Sigmoid colon (tissue), 7 donors: ENCODE measurements around the gene RIMS1. TPM values are rescaled to one million over a fixed set of nuclear protein-coding genes. Genes with fewer than 3 reads are reported as not detected.

Experiments
- DNase-seq: peaks from one replicate; pipeline ENCODE4 v3.0.0-alpha.2; 2019
- H3K27ac ChIP-seq, 4 donors: fragments of 200-600 bp; sonication (generic); one replicate each; pipeline ENCODE4 v1.5.1; 2016 to 2019; ENCODE audit warnings: mild to moderate bottlenecking in 1 of 4
- H3K27me3 ChIP-seq, 3 donors: fragments of 200-600 bp; sonication (generic); one replicate each; pipeline ENCODE4 v1.5.1; 2019; ENCODE audit warnings: mild to moderate bottlenecking in 1 of 3
- H3K36me3 ChIP-seq, 4 donors: fragments of 200-600 bp; sonication (generic); one replicate each; pipeline ENCODE4 v1.5.1; 2016 to 2019
- H3K4me1 ChIP-seq, 4 donors: fragments of 200-600 bp; sonication (generic); one replicate each; pipeline ENCODE4 v1.5.1; 2017 to 2019
- H3K4me3 ChIP-seq, 4 donors: fragments of 200-600 bp; sonication (generic); one replicate each; pipeline ENCODE4 v1.5.1; 2017 to 2019; ENCODE audit warnings: mild to moderate bottlenecking in 2 of 4, moderate library complexity in 1 of 4
- H3K9me3 ChIP-seq, 4 donors: fragments of 200-600 bp in 3 of 4; sonication (generic) in 3 of 4; one replicate each; pipeline versions ENCODE4 v1.5.1 to v1.6.1; 2013 to 2019
- CTCF ChIP-seq, 4 experiments: fragments of 450-650 bp in 3 of 4; fragments of 200-600 bp in 1 of 4; IDR thresholded peaks; one replicate each; pipeline ENCODE4 v1.5.1; 2016 to 2019; ENCODE audit warnings: antibody characterized with exemption in 4 of 4, mild to moderate bottlenecking in 3 of 4, moderate library complexity in 2 of 4
- EP300 ChIP-seq, 4 donors: sonication (generic); formaldehyde crosslinking; IDR thresholded peaks; one replicate each; pipeline ENCODE4 v1.6.1; 2017; ENCODE audit warnings: antibody characterized with exemption in 4 of 4
- POLR2A ChIP-seq, 2 donors: fragments of 450-650 bp; IDR thresholded peaks; one replicate each; pipeline ENCODE4 v1.6.1; 2016; ENCODE audit warnings: antibody characterized with exemption in 2 of 2, mild to moderate bottlenecking in 2 of 2, moderate library complexity in 2 of 2
- POLR2AphosphoS5 ChIP-seq, 4 donors: sonication (generic); formaldehyde crosslinking; IDR thresholded peaks; one replicate each; pipeline ENCODE4 v1.6.1; 2017; ENCODE audit warnings: antibody characterized with exemption in 4 of 4
- WGBS, 2 donors: extraction: QIAGEN DNeasy Blood & Tissue Kit; methylation state at CpG; one replicate each; pipeline ENCODE4 v1.1.7; 2013; 5-methylcytosine and 5-hydroxymethylcytosine counted together
- intact Hi-C: fragments of 100-400 bp; cut with DNase I; formaldehyde crosslinking; loops from one replicate; pipeline ENCODE4 v1.15.1; 2023
- polyA plus RNA-seq, 3 donors: library from polyadenylated mRNA; stranded (reverse); fragments of 200-250 nt; gene quantifications; one replicate each; pipeline ENCODE4 v1.2.3, GENCODE V29; 2013
- total RNA-seq, 4 donors: library from RNA; depleted of rRNA; stranded (reverse); fragments of >200 nt; gene quantifications; one replicate each; pipeline ENCODE4 v1.1.0, GENCODE V29; 2016
- donor health status: healthy with polysubstance abuse.
- donor health status: Bipolar disorder and iron deficiency.
- donor health status: healthy.

RIMS1 gene
- total and polyA plus RNA-seq, 7 donors, result 0.77 to 7.1 (median 2.3) TPM; not detected in 2

GRCh38 chr6:72130327-72130726, 244.0 kb downstream of the RIMS1 start:
- H3K4me3 ChIP-seq, result no peak overlapping the region
- DNase-seq, result no peak
- no peak overlapping the region for H3K27ac ChIP-seq
- no peaks in the 10 kb centered on the region for H3K36me3 ChIP-seq
- no peaks in the 10 kb centered on the region for H3K27me3 ChIP-seq
- peaks cover 0 to 3% (median 0%) of the 10 kb centered on the region in 4 donors for H3K9me3 ChIP-seq
- WGBS, 2 donors, result 83 to 90% methylated on average over 2 of the region's 2 CpGs
- TF ChIP-seq POLR2A (IDR thresholded peaks at IDR 0.05), result no peak
- TF ChIP-seq POLR2AphosphoS5 (IDR thresholded peaks at IDR 0.05), result no peak
- TF ChIP-seq EP300 (IDR thresholded peaks at IDR 0.05), result no peak
- TF ChIP-seq CTCF (IDR thresholded peaks at IDR 0.05), result no peak
- no peaks in the 10 kb centered on the region for H3K4me1 ChIP-seq
- intact Hi-C loops, result no loop called here

- intact Hi-C loops, result no loop called here
- WGBS, 2 donors, result 71 to 87% methylated on average over 1 of the region's 1 CpG
These were observed 246.1 kb downstream of the RIMS1 start for GRCh38 chr6:72132427-72132826.

GRCh38 chr6:72132851-72133250, 246.5 kb downstream of the RIMS1 start:
- intact Hi-C loops, result no loop called here
- Histone ChIP-seq H3K36me3 (no peaks in the 10 kb centered on the region), H3K27me3 (no peaks in the 10 kb centered on the region), H3K4me3 (no peak overlapping the region), H3K4me1 (no peaks in the 10 kb centered on the region), H3K27ac (no peak overlapping the region), H3K9me3 (no peaks in the 10 kb centered on the region)
- no peak for DNase-seq
- no peak for TF ChIP-seq POLR2AphosphoS5 (IDR thresholded peaks at IDR 0.05)
- no peak for TF ChIP-seq POLR2A (IDR thresholded peaks at IDR 0.05)
- TF ChIP-seq EP300 (IDR thresholded peaks at IDR 0.05), result no peak
- TF ChIP-seq CTCF (IDR thresholded peaks at IDR 0.05), result no peak

More at GRCh38 chr6:72132427-72132826, 246.1 kb downstream of the RIMS1 start:
- Histone ChIP-seq H3K4me3 (no peak overlapping the region), H3K27ac (no peak overlapping the region), H3K27me3 (no peaks in the 10 kb centered on the region), H3K36me3 (no peaks in the 10 kb centered on the region), H3K4me1 (no peaks in the 10 kb centered on the region), H3K9me3 (no peaks in the 10 kb centered on the region)
- TF ChIP-seq CTCF (IDR thresholded peaks at IDR 0.05) (no peak), POLR2AphosphoS5 (IDR thresholded peaks at IDR 0.05) (no peak)
- DNase-seq, result no peak

- H3K27ac ChIP-seq, result no peak overlapping the region
- intact Hi-C loops, result no loop called here
- no peaks in the 10 kb centered on the region for H3K9me3 ChIP-seq
- TF ChIP-seq POLR2AphosphoS5 (IDR thresholded peaks at IDR 0.05) (no peak), POLR2A (IDR thresholded peaks at IDR 0.05) (no peak), EP300 (IDR thresholded peaks at IDR 0.05) (no peak), CTCF (IDR thresholded peaks at IDR 0.05) (no peak)
- WGBS, 2 donors, result 71 to 85% methylated on average over 1 of the region's 1 CpG
- no peaks in the 10 kb centered on the region for H3K4me1 ChIP-seq
- H3K4me3 ChIP-seq, result no peak overlapping the region
- no peaks in the 10 kb centered on the region for H3K36me3 ChIP-seq
- DNase-seq, result no peak
- no peaks in the 10 kb centered on the region for H3K27me3 ChIP-seq
These were observed 247.0 kb downstream of the RIMS1 start for GRCh38 chr6:72133324-72133723.

- no peaks in the 10 kb centered on the region for H3K4me1 ChIP-seq
- TF ChIP-seq CTCF (IDR thresholded peaks at IDR 0.05) (no peak), POLR2A (IDR thresholded peaks at IDR 0.05) (no peak), EP300 (IDR thresholded peaks at IDR 0.05) (no peak), POLR2AphosphoS5 (IDR thresholded peaks at IDR 0.05) (no peak)
- intact Hi-C loops, result no loop called here
- no peak for DNase-seq
- no peak overlapping the region for H3K27ac ChIP-seq
- H3K36me3 ChIP-seq, result no peaks in the 10 kb centered on the region
- no peaks in the 10 kb centered on the region for H3K27me3 ChIP-seq
- H3K9me3 ChIP-seq, result no peaks in the 10 kb centered on the region
- H3K4me3 ChIP-seq, result no peak overlapping the region
These were observed 254.4 kb downstream of the RIMS1 start for GRCh38 chr6:72140795-72141194.
